Mammary epithelial cell (primary cell): ENCODE results near the gene AXIN1.

Experiments used
- EZH2 ChIP-seq: IDR thresholded peaks from 2 replicates; pipeline ENCODE4 v1.6.1; 2012; ENCODE audit warnings: low read length, inconsistent platforms, borderline replicate concordance
- TF ChIP-seq, protein P1 (sequence below), 2 donors: IDR thresholded peaks in 1 of 2; conservative IDR thresholded peaks in 1 of 2; 2 replicates each; pipeline ENCODE4 v1.5.1; 2011 to 2012; ENCODE audit warnings: inconsistent platforms in 2 of 2, low read length in 2 of 2, mild to moderate bottlenecking in 2 of 2, control low read depth in 1 of 2, low read depth in 1 of 2; ENCODE audit not compliant: insufficient read depth in 1 of 2; ENCODE audit errors: extremely low read depth in 1 of 2

DNA sequence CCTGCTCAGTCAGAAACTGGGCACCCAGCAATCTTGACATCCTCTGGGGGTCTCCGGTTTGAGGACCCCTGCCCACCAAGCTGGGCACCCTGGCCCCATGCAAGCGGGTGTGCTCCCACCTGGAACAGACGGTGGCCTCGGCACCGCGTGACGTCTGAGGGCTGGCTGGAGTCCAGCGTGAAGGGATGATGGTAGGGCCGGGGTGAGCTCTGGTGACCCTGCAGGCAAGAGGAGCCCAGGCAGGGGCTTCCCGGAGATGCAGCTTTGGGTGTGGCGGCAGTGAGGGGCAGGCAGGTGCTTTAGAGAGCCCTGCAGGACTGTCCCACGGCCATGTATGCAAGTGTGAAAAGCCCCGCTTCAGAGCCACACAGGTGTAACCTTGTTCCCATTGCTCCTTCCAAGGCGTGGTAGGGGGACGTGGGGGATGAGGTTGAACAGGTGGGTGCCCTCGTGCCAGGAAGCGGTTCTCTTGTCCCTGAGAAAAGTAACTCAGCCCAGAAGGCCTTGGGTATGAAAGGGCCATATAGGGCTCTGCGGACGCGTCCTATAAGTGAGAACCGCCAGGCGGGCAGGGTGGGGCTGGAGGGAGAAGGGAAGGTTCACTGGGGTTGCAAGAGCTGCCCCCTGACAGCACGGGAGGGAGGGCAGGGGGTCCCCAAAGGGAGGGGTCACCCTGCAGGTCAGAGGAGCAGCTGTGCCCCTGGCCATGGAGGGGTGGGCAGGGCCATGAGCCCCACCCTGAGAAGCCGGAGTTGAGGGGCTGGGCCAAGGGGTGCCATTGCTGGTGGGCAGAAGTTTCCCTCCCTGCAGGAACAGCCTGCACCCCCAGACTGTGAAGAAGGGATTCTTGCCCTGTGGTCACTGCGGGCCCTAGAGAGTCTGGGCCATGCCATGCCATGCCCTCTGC, 86.0 kb downstream of the AXIN1 start:
- TF ChIP-seq, protein P1, sequence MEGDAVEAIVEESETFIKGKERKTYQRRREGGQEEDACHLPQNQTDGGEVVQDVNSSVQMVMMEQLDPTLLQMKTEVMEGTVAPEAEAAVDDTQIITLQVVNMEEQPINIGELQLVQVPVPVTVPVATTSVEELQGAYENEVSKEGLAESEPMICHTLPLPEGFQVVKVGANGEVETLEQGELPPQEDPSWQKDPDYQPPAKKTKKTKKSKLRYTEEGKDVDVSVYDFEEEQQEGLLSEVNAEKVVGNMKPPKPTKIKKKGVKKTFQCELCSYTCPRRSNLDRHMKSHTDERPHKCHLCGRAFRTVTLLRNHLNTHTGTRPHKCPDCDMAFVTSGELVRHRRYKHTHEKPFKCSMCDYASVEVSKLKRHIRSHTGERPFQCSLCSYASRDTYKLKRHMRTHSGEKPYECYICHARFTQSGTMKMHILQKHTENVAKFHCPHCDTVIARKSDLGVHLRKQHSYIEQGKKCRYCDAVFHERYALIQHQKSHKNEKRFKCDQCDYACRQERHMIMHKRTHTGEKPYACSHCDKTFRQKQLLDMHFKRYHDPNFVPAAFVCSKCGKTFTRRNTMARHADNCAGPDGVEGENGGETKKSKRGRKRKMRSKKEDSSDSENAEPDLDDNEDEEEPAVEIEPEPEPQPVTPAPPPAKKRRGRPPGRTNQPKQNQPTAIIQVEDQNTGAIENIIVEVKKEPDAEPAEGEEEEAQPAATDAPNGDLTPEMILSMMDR (conservative IDR thresholded peaks at IDR 0.05 in 1 of 2, IDR thresholded peaks at IDR 0.05 in 1 of 2; ENCODE audit: extremely low read depth in 1 of 2, insufficient read depth in 1 of 2, low read depth in 1 of 2, low read length in 2 of 2): no peak
- no peak for TF ChIP-seq EZH2
